ENCODE results near the gene DMRTC1B.
"Not testable (repeated sequence)": the region's sequence is repeated elsewhere in the genome, so short reads cannot be mapped to it uniquely, and the experiment has no call there.

The DMRTC1B gene

DNA sequence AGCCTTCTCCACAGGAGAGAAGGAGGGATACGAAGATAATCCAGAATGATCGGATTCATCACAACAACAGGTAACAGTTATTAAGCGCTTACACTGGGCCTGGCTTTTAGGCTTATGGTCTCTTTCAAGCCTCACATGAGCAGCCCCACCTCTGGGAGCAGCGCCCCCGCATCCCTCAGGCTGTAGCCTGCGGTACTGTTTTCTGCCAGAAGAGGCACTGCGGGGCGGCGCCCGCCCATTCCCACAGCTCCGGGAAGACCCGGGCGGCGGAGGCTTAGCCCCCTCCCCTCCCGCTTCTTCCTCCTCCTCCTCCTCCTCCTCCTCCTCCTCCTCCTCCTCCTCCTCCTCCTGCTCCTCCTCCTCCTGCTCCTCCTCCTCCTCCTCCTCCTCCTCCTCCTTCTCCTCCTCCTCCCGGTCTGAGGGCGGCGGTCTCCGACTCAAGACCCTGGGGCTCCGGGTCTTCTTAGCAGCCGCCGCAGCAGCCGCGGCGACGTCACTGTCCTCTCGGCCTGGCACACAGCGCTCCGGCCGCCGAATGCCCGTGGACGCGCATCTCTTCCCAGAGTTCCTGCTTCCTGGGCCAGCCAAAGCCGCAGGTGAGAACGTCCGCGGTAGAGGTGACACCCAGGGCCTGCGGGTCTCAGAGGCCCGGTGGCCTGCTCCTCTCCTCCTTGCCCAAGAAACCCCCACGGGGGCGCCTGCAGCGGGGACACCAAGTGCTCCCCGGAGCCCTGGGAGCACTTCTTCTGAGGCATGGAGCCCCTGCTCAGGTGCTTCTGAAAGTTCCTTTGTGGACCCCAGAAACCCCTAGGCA lies at the start of gene DMRTC1B:
DMRTC1B (plus strand) TSS at position 238 of the 814 bp plus-strand sequence. CDS start 68,246 bp downstream, outside the sequence.
- DNase-seq (ENCODE audit: low read depth) = not testable (repeated sequence)

DNA sequence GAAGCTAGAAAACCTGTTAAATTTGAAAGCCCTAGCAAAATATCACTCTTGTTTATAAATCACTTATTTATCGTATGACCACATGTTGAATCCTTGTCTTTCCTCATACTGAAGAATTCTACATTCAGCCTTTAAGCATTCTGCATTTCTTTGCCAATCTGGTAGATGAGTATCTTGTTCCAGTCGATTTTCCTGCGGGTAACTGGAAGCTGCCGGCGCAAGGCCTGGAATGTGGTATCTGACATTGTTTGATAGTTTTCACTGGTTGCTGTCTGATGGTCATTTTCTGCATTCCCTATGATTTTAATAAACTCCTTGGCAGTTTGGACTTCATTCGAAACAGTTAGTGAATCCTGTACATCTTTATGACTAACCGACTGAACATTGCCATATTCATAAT lies 48.8 kb upstream of the DMRTC1B start:
- DNase-seq (ENCODE audit: low read depth) = no peak

- not testable (repeated sequence) for DNase-seq (ENCODE audit: low read depth)
Observed at GRCh38 chrX:72733636-72734035, 43.1 kb upstream of the DMRTC1B start.

DNA sequence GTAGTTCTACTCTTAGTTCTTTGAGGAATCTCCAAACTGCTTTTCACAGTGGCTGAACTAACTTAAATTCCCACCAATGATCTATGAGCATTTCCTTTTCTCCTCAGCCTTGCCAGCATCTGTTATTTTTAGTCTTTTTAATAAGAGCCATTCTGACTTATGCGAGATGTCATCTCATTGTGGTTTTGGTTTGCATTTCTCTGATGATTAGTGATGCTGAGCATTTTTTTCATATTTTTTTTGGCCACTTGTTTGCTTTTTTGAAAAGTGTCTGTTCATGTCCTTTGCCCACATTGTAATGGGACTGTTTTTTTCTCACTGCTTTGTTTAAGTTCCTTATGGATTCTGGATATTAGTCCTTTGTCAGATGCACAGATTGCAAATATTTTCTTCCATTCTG lies 41.1 kb upstream of the DMRTC1B start:
- peak; percentile 6 for DNase-seq (ENCODE audit: low read depth)

DNA sequence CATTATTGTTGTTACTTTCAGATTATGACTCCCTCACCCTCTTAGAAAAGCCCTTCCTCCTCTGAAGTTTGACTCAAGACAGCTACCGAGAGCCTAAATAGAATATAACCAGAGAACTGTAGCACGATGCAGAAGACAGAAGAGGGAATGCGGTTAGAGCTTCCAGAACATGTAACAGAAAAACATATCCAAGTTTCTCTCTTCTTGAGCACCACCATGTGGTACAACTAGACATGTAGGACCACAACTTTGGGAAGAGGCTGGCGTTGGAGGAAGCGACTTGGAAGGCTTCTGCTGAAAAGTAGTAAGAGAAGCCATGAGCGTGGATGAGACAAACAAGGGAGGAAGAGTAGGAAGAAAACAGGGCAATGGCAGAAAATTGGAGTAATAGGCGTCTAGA lies 31.1 kb upstream of the DMRTC1B start:
- not testable (repeated sequence) for DNase-seq (ENCODE audit: low read depth)

DNA sequence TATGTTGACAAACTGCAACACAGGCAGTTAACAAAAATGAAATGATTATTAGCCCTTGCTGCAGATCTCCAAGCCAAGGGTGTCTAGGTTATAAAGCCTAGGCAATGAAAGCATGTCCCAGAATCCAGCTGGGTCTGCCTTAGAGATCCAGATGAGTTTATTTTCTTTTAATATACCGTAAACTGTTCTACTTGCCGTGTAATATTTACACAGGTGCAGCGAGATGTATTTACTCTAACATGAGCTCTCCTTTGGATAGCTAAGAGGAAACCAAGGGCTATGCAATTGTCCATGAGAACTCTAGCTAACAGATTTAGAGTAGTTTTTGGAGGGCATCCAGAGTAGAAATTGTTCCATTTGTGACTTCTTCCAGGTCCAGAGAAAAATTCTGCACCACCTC lies 28.1 kb upstream of the DMRTC1B start:
- not testable (repeated sequence) for DNase-seq (ENCODE audit: low read depth)

GRCh38 chrX:72760454-72760853 lies 16.2 kb upstream of the DMRTC1B start:
- DNase-seq (ENCODE audit: low read depth) = not testable (repeated sequence)

DNA sequence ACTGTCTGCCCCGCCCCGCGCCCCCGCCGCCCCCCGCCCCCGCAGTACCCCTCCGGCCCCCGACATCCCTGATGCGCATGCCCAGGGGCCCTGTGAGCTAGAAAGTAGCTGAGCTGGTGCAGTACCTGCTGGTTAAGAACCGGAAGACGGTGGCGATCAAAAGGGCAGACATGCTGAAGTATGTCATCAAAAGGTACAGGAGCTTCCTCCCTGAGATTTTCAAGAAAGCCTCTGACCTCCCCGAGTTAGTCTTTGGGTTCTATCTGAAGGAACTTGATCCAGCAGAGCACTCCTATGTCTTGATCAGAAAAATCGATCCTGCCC lies 739 bp downstream of the DMRTC1B start:
- not testable (repeated sequence) for DNase-seq (ENCODE audit: low read depth)

DNA sequence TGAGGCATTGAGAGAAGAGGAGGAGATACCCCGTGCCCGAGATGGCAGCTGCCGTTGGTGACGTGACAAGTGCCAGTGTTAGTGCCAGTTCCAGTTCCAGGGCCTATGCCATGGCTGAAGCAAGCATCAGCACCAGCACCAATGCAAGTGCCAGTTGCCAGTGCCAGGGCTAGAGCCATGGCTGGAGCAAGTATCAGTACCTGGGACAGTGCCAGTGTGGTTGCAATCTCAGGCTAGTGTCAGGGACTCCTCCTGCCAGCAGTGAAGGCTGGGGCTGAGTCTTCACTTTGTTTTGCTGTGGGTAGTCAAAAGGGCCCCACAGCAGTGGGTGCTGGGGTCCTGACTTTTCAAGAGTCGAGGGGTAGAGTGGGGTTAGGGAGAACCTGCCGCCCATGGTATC lies 1.5 kb downstream of the DMRTC1B start:
- DNase-seq (ENCODE audit: low read depth) = not testable (repeated sequence)

- DNase-seq (ENCODE audit: low read depth) = not testable (repeated sequence)
Observed at GRCh38 chrX:72782560-72782959, 5.9 kb downstream of the DMRTC1B start, which contains the start of gene FAM236B. FAM236B (minus strand) TSS chrX:72782660; CDS start chrX:72782560, 100 bp downstream.

- DNase-seq (ENCODE audit: low read depth) = not testable (repeated sequence)
Observed at GRCh38 chrX:72783365-72783936, 6.8 kb downstream of the DMRTC1B start.

DNA sequence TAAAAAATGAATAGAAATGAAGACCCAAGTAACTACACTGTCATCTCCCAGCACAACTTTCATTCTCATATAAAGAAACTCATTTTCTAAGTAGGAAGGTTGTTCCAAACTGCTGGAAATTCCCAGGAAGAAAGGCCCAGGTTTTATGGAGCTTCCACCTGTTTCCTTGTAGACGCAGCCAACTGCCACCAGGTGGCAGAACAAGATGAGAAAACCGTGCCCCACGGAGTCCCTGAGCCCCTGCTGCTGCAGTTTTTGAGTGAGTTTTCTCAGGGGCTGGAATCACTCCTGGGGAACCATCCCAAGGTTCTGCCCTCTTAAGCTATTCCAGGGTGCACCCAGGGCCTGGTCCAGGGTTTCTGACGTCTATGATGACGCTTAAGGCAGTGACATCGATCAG lies 7.3 kb downstream of the DMRTC1B start:
- not testable (repeated sequence) for DNase-seq (ENCODE audit: low read depth)

DNA sequence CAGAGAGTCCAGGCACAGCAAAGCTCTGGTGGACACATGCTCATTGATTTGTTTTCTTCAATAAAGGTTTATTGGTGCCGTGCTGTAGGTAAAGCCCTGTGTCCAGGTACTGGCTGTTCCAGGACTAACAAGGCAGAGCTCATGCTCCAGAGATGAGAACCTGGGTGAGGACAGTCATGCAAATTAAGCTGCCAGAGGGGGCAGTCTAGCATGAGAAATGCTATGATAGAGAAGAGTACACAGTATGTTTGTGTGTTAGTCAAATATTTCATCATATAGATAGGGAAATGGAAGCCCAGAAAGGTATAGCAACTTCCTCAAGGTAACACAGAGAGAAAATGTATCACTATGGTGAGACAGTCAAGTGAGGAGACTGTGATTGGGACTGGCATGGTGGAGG lies 11.5 kb downstream of the DMRTC1B start:
- DNase-seq (ENCODE audit: low read depth) = not testable (repeated sequence)

DNA sequence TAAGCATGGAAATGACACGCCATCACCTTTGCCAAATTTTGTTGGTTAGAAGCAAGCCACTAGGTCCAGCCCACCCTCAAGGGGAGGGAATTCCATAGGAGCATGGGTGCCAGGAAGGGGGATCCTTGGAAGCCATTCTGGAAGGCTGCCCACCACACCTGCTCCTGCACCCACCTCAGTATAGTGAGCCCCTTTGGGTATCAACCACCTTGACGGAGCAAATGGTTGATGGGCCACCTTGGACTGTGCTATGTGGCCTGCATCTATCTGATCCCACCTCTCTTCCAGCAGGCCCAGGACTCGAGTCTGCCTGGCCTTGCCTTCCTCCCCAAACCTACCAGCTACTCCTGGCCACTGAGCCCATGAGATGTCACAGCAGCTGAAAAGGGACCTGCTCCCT lies 13.7 kb downstream of the DMRTC1B start:
- DNase-seq (ENCODE audit: low read depth) = not testable (repeated sequence)

GRCh38 chrX:72808110-72808509 lies 31.4 kb downstream of the DMRTC1B start, which contains the start of gene FAM236D:
FAM236D (minus strand) TSS chrX:72808210; CDS start chrX:72808110, 100 bp downstream.
- not testable (repeated sequence) for DNase-seq (ENCODE audit: low read depth)

- DNase-seq (ENCODE audit: low read depth) = not testable (repeated sequence)
Observed at GRCh38 chrX:72830701-72831100, 54.0 kb downstream of the DMRTC1B start.

DNA sequence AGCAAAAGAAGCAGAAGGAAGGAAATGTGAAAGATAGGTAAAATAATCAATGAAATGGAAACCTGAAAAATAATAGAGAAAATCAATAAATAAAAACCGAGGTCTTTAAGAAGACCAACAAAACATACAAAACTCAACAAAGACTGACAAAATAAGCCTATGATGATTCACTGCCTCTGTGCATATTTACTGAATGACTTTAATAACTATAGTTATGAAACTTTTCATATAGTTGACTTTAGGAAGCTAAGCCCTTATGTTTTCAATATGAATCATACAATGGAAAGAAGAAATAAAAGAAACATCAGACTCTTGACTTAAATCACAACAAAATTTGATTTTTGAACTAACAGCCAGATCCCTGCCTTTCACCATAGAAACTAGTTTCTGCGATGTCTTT lies 60.8 kb downstream of the DMRTC1B start:
- not testable (repeated sequence) for DNase-seq (ENCODE audit: low read depth)

DNA sequence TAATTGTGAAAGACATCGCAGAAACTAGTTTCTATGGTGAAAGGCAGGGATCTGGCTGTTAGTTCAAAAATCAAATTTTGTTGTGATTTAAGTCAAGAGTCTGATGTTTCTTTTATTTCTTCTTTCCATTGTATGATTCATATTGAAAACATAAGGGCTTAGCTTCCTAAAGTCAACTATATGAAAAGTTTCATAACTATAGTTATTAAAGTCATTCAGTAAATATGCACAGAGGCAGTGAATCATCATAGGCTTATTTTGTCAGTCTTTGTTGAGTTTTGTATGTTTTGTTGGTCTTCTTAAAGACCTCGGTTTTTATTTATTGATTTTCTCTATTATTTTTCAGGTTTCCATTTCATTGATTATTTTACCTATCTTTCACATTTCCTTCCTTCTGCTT lies 106.2 kb downstream of the DMRTC1B start:
- DNase-seq (ENCODE audit: low read depth) = not testable (repeated sequence)

DNA sequence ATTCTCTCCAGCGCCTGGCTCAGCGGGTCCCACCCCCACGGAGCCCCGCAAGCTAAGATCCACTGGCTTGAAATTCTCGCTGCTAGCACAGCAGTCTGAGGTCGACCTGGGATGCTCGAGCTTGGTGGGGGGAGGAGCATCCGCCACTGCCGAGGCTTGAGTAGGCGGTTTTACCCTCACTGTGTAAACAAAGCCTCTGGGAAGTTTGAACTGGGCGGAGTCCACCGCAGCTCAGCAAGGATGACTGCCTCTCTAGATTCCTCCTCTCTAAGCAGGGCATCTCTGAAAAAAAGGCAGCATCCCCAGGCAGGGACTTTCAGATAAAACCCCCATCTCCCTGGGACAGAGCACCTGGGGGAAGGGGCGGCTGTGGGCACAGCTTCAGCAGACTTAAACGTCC lies 113.0 kb downstream of the DMRTC1B start:
- DNase-seq (ENCODE audit: low read depth) = not testable (repeated sequence)
